Fibroblast of lung (primary cell): ENCODE measurements around the gene INF2. TPM values are rescaled to one million over a fixed set of nuclear protein-coding genes. Genes with fewer than 3 reads are reported as not detected.

ENCODE experiments used
- DNase-seq, 2 donors: peaks; one replicate each; pipeline versions ENCODE4 v3.0.0 to v3.0.0-alpha.2; 2010; ENCODE audit warnings: low read depth in 2 of 2
- H2AFZ ChIP-seq: 2 replicates; pipeline ENCODE4 v1.5.1; 2012; ENCODE audit warnings: low read length, control low read depth, inconsistent platforms
- H3K27ac ChIP-seq: 2 replicates; pipeline ENCODE4 v1.5.1; 2011; ENCODE audit warnings: low read length, control low read depth; ENCODE audit not compliant: insufficient read depth
- H3K27me3 ChIP-seq: 2 replicates; pipeline ENCODE4 v1.5.1; 2011; ENCODE audit warnings: mild to moderate bottlenecking, low read length; ENCODE audit not compliant: control insufficient read depth, insufficient read depth
- H3K36me3 ChIP-seq: 2 replicates; pipeline ENCODE4 v1.5.1; 2011; ENCODE audit warnings: low read length; ENCODE audit not compliant: control insufficient read depth, insufficient read depth
- H3K4me1 ChIP-seq: 2 replicates; pipeline ENCODE4 v1.5.1; 2011; ENCODE audit warnings: low read length; ENCODE audit not compliant: control insufficient read depth, insufficient read depth; ENCODE audit errors: extremely low read depth
- H3K4me2 ChIP-seq: 2 replicates; pipeline ENCODE4 v1.5.1; 2011; ENCODE audit warnings: low read length, control low read depth; ENCODE audit not compliant: insufficient read depth; ENCODE audit errors: extremely low read depth
- H3K4me3 ChIP-seq, 4 experiments: fragments of 200-600 bp in 1 of 4; sonication (generic) in 1 of 4; replicated peaks in 1 of 4; 2 replicates each; pipeline ENCODE4 v1.5.1; 2011 to 2016; ENCODE audit warnings: low read length in 4 of 4, low read depth in 3 of 4, mild to moderate bottlenecking in 3 of 4, control low read depth in 2 of 4, inconsistent platforms in 1 of 4, mixed read lengths in 1 of 4; ENCODE audit not compliant: insufficient read depth in 1 of 4; ENCODE audit errors: control extremely low read depth in 1 of 4
- H3K79me2 ChIP-seq: 2 replicates; pipeline ENCODE4 v1.5.1; 2012; ENCODE audit warnings: mild to moderate bottlenecking, low read length, inconsistent platforms; ENCODE audit not compliant: control insufficient read depth, insufficient read depth
- H3K9ac ChIP-seq: 2 replicates; pipeline ENCODE4 v1.5.1; 2011; ENCODE audit warnings: mild to moderate bottlenecking, low read length, control low read depth; ENCODE audit not compliant: insufficient read depth
- H3K9me3 ChIP-seq: 2 replicates; pipeline ENCODE4 v1.5.1; 2012; ENCODE audit warnings: low read depth, low read length; ENCODE audit not compliant: control insufficient read depth, insufficient read depth
- H4K20me1 ChIP-seq: 2 replicates; pipeline ENCODE4 v1.5.1; 2011; ENCODE audit warnings: low read length; ENCODE audit not compliant: control insufficient read depth, insufficient read depth; ENCODE audit errors: extremely low read depth
- CTCF ChIP-seq, 2 donors: IDR thresholded peaks in 1 of 2; conservative IDR thresholded peaks in 1 of 2; 1 replicate in 1 of 2; 2 replicates in 1 of 2; pipeline ENCODE4 v1.5.1; 2011 to 2012; ENCODE audit warnings: low read length in 2 of 2, control low read depth in 1 of 2, inconsistent platforms in 1 of 2, low read depth in 1 of 2, mild to moderate bottlenecking in 1 of 2
- EZH2 ChIP-seq: IDR thresholded peaks from 2 replicates; pipeline ENCODE4 v1.5.1; 2012; ENCODE audit warnings: low read length, control low read depth, mild to moderate bottlenecking; ENCODE audit errors: missing control alignments
- polyA plus RNA-seq, 2 donors: library from polyadenylated mRNA; depleted of rRNA in 1 of 2; stranded (reverse) in 1 of 2; unstranded in 1 of 2; fragments of >200 nt; gene quantifications; 2 replicates each; pipeline ENCODE4 v1.2.1, GENCODE V29; 2011 to 2012; ENCODE audit warnings: missing spikeins in 1 of 2
- total RNA-seq: library from RNA; depleted of rRNA; stranded (reverse); fragments of >200 nt; gene quantifications from 2 replicates; pipeline ENCODE4 v1.2.1, GENCODE V29; 2014

INF2 gene
- total and polyA plus RNA-seq, 2 donors (not counting 1 experiment from before 2014, with no cell fraction given), result 19.8 to 50.9 TPM

- H3K36me3 ChIP-seq, result no peaks in the 10 kb centered on the region
- no peaks in the 10 kb centered on the region for H3K4me1 ChIP-seq
- H3K27ac ChIP-seq, result no peak overlapping the region
- no peak for DNase-seq
- no peak overlapping the region for H3K4me3 ChIP-seq
- TF ChIP-seq CTCF (conservative IDR thresholded peaks at IDR 0.05 in 1 of 2, IDR thresholded peaks at IDR 0.05 in 1 of 2; ENCODE audit: low read depth in 1 of 2, low read length in 2 of 2), result no peak
- TF ChIP-seq EZH2, result no peak
- no peak overlapping the region for H3K4me2 ChIP-seq
- H3K27me3 ChIP-seq, result peaks cover 3% of the 10 kb centered on the region
- H3K79me2 ChIP-seq, result no peaks in the 10 kb centered on the region
- peaks cover 1% of the 10 kb centered on the region for H3K9me3 ChIP-seq
- no peak overlapping the region for H2AFZ ChIP-seq
- no peak overlapping the region for H3K9ac ChIP-seq
- no peaks in the 10 kb centered on the region for H4K20me1 ChIP-seq
Measured at GRCh38 chr14:104641753-104642539, 47.5 kb upstream of the INF2 start.

- no peaks in the 10 kb centered on the region for H3K36me3 ChIP-seq
- H2AFZ ChIP-seq, result no peak overlapping the region
- no peak for DNase-seq
- H3K9me3 ChIP-seq, result peaks cover 1% of the 10 kb centered on the region
- H3K9ac ChIP-seq, result no peak overlapping the region
- no peak overlapping the region for H3K27ac ChIP-seq
- peaks cover 3% of the 10 kb centered on the region for H3K27me3 ChIP-seq
- H3K4me1 ChIP-seq, result no peaks in the 10 kb centered on the region
- no peaks in the 10 kb centered on the region for H4K20me1 ChIP-seq
- TF ChIP-seq EZH2, result no peak
- no peak for TF ChIP-seq CTCF (conservative IDR thresholded peaks at IDR 0.05 in 1 of 2, IDR thresholded peaks at IDR 0.05 in 1 of 2; ENCODE audit: low read depth in 1 of 2, low read length in 2 of 2)
- no peak overlapping the region for H3K4me2 ChIP-seq
- H3K79me2 ChIP-seq, result no peaks in the 10 kb centered on the region
- H3K4me3 ChIP-seq, result no peak overlapping the region
Measured at GRCh38 chr14:104642540-104642868, 46.9 kb upstream of the INF2 start.

GRCh38 chr14:104643306-104643705 lies 46.1 kb upstream of the INF2 start:
- no peak overlapping the region for H2AFZ ChIP-seq
- H4K20me1 ChIP-seq, result no peaks in the 10 kb centered on the region
- no peak for TF ChIP-seq CTCF (conservative IDR thresholded peaks at IDR 0.05 in 1 of 2, IDR thresholded peaks at IDR 0.05 in 1 of 2; ENCODE audit: low read depth in 1 of 2, low read length in 2 of 2)
- no peak for TF ChIP-seq EZH2
- no peak overlapping the region for H3K9ac ChIP-seq
- peaks cover 1% of the 10 kb centered on the region for H3K9me3 ChIP-seq
- peaks cover 3% of the 10 kb centered on the region for H3K27me3 ChIP-seq
- no peaks in the 10 kb centered on the region for H3K36me3 ChIP-seq
- no peaks in the 10 kb centered on the region for H3K79me2 ChIP-seq
- DNase-seq, result no peak
- no peaks in the 10 kb centered on the region for H3K4me1 ChIP-seq
- H3K4me2 ChIP-seq, result no peak overlapping the region
- H3K27ac ChIP-seq, result no peak overlapping the region
- H3K4me3 ChIP-seq, result no peak overlapping the region
